Amygdala (tissue), 56 donors: ENCODE data around the gene MYBPHL.

ENCODE experiments used
- DNase-seq, 56 donors: peaks; one replicate each; lab custom pipeline; 2025; lab: John Stamatoyannopoulos, UW

The MYBPHL gene

GRCh38 chr1:109306832-109307273 lies at the start of gene MYBPHL:
MYBPHL (minus strand) TSS chr1:109307011; CDS start chr1:109306991, 20 bp downstream.
- peak in 4 of 56 donors; percentile 18 to 31 (median 21) for DNase-seq

- no peak for DNase-seq
These were observed 49.7 kb upstream of the MYBPHL start for GRCh38 chr1:109356505-109356904.

- no peak for DNase-seq
These were observed 48.1 kb upstream of the MYBPHL start for GRCh38 chr1:109354929-109355328.

- DNase-seq, result no peak
These were observed 44.6 kb upstream of the MYBPHL start for GRCh38 chr1:109351457-109351856.

GRCh38 chr1:109350655-109351054 lies 43.8 kb upstream of the MYBPHL start:
- DNase-seq, result no peak

GRCh38 chr1:109350182-109350581 lies 43.4 kb upstream of the MYBPHL start:
- no peak for DNase-seq

GRCh38 chr1:109347511-109347910 lies 40.7 kb upstream of the MYBPHL start:
- no peak for DNase-seq

GRCh38 chr1:109341944-109342930 lies 35.4 kb upstream of the MYBPHL start:
- no peak for DNase-seq

- no peak for DNase-seq
These were observed 31.8 kb upstream of the MYBPHL start for GRCh38 chr1:109338608-109339007.

- DNase-seq, result no peak
These were observed 31.3 kb upstream of the MYBPHL start for GRCh38 chr1:109338091-109338490.

- DNase-seq, result no peak
These were observed 28.3 kb upstream of the MYBPHL start for GRCh38 chr1:109335091-109335490.

GRCh38 chr1:109331113-109331512 lies 24.3 kb upstream of the MYBPHL start:
- DNase-seq, result no peak

- peak in 17 of 56 donors; percentile 14 to 55 (median 36) for DNase-seq
These were observed 20.5 kb upstream of the MYBPHL start for GRCh38 chr1:109327285-109327684.

- DNase-seq, result peak in 6 of 56 donors; percentile 15 to 49 (median 26)
These were observed 16.2 kb upstream of the MYBPHL start for GRCh38 chr1:109322974-109323373.

- DNase-seq, result no peak
These were observed 12.3 kb upstream of the MYBPHL start for GRCh38 chr1:109319114-109319513.

GRCh38 chr1:109316506-109316905 lies 9.7 kb upstream of the MYBPHL start:
- no peak for DNase-seq

GRCh38 chr1:109315288-109315687 lies 8.5 kb upstream of the MYBPHL start:
- no peak for DNase-seq

- no peak for DNase-seq
These were observed 8.0 kb upstream of the MYBPHL start for GRCh38 chr1:109314795-109315194.

GRCh38 chr1:109312978-109313775 lies 6.4 kb upstream of the MYBPHL start:
- peak in 48 of 56 donors; percentile 29 to 92 (median 70) for DNase-seq

- peak in 1 of 56 donors; percentile 66 for DNase-seq
These were observed 5.4 kb upstream of the MYBPHL start for GRCh38 chr1:109312246-109312645.

- no peak for DNase-seq
These were observed 2.5 kb upstream of the MYBPHL start for GRCh38 chr1:109309347-109309746.
